ENCODE results near the gene CLDN6. TPM values are rescaled to one million over a fixed set of nuclear protein-coding genes. Genes with fewer than 3 reads are reported as not detected.
A peak's percentile ranks its signal among the peaks of the same experiment; 100 is the strongest.

Gene CLDN6
- total RNA-seq, 4 donors from 2014 or later: not detected

- DNase-seq: no peak
- H3K4me1 ChIP-seq: peaks cover 3 to 10% of the 10 kb centered on the region in 2 donors
- H3K27me3 ChIP-seq: no peaks in the 10 kb centered on the region
- no peaks in the 10 kb centered on the region for H3K9me3 ChIP-seq
- H3K4me3 ChIP-seq (replicated peaks in 1 of 3): no peak overlapping the region
- intact Hi-C loops (cut with DNase I): no loop called here
- TF ChIP-seq CTCF (IDR thresholded peaks at IDR 0.05) (no peak), POLR2A (IDR thresholded peaks at IDR 0.05) (no peak)
- H3K27ac ChIP-seq: no peak overlapping the region
- no peaks in the 10 kb centered on the region for H3K36me3 ChIP-seq
- 73 to 75% methylated on average over 3 to 8 of the region's 8 CpGs for WGBS, 2 donors
These were observed 30.1 kb downstream of the CLDN6 start for GRCh38 chr16:2987833-2988232.

GRCh38 chr16:2987286-2987685, 30.7 kb downstream of the CLDN6 start:
- Histone ChIP-seq H3K4me1 (peaks cover 3 to 10% of the 10 kb centered on the region in 2 donors), H3K36me3 (no peaks in the 10 kb centered on the region), H3K4me3 (replicated peaks in 1 of 3) (no peak overlapping the region), H3K27ac (no peak overlapping the region), H3K9me3 (no peaks in the 10 kb centered on the region), H3K27me3 (no peaks in the 10 kb centered on the region)
- DNase-seq: no peak
- no peak for TF ChIP-seq POLR2A (IDR thresholded peaks at IDR 0.05)
- no peak for TF ChIP-seq CTCF (IDR thresholded peaks at IDR 0.05)
- intact Hi-C loops (cut with DNase I): no loop called here
- WGBS, 2 donors: 88 to 89% methylated on average over 7 to 8 of the region's 9 CpGs

- Histone ChIP-seq H3K27me3 (no peaks in the 10 kb centered on the region), H3K4me1 (peaks cover 3 to 10% of the 10 kb centered on the region in 2 donors), H3K9me3 (no peaks in the 10 kb centered on the region), H3K4me3 (replicated peaks in 1 of 3) (no peak overlapping the region), H3K27ac (no peak overlapping the region), H3K36me3 (no peaks in the 10 kb centered on the region)
- WGBS, 2 donors: 77 to 78% methylated on average over 12 of the region's 17 CpGs
- TF ChIP-seq CTCF (IDR thresholded peaks at IDR 0.05): no peak
- no peak for TF ChIP-seq POLR2A (IDR thresholded peaks at IDR 0.05)
- intact Hi-C loops (cut with DNase I): no loop called here
- DNase-seq: no peak
These were observed 31.3 kb downstream of the CLDN6 start for GRCh38 chr16:2986623-2987188.

GRCh38 chr16:2985893-2986355, 32.1 kb downstream of the CLDN6 start:
- no peak for TF ChIP-seq CTCF (IDR thresholded peaks at IDR 0.05)
- no peak for TF ChIP-seq POLR2A (IDR thresholded peaks at IDR 0.05)
- 82 to 85% methylated on average over 3 to 7 of the region's 15 CpGs for WGBS, 2 donors
- Histone ChIP-seq H3K36me3 (no peaks in the 10 kb centered on the region), H3K9me3 (no peaks in the 10 kb centered on the region), H3K27me3 (no peaks in the 10 kb centered on the region), H3K4me1 (peaks cover 3 to 10% of the 10 kb centered on the region in 2 donors), H3K27ac (peak overlapping the region in 1 of 3 donors; percentile 47), H3K4me3 (replicated peaks in 1 of 3) (no peak overlapping the region)
- intact Hi-C loops (cut with DNase I): no loop called here
- DNase-seq: peak; percentile 60 to 81

- Histone ChIP-seq H3K9me3 (no peaks in the 10 kb centered on the region), H3K4me3 (replicated peaks in 1 of 3) (no peak overlapping the region), H3K36me3 (no peaks in the 10 kb centered on the region), H3K27ac (peak overlapping the region in 1 of 3 donors; percentile 47), H3K27me3 (no peaks in the 10 kb centered on the region), H3K4me1 (peaks cover 3 to 10% of the 10 kb centered on the region in 2 donors)
- no peak for TF ChIP-seq POLR2A (IDR thresholded peaks at IDR 0.05)
- TF ChIP-seq CTCF (IDR thresholded peaks at IDR 0.05): no peak
- intact Hi-C loops (cut with DNase I): no loop called here
- WGBS, 2 donors: 64 to 77% methylated on average over 5 to 9 of the region's 9 CpGs
- DNase-seq: peak in 1 of 2 donors; percentile 21
These were observed 32.5 kb downstream of the CLDN6 start for GRCh38 chr16:2985462-2985861.

Measured in thyroid gland (tissue), 4 donors.